ENCODE measurements around the gene CBLC.
"Not testable (repeated sequence)": the region's sequence is repeated elsewhere in the genome, so short reads cannot be mapped to it uniquely, and the experiment has no call there.

The CBLC gene

GRCh38 chr19:44811122-44811419 lies 33.4 kb downstream of the CBLC start:
- in situ Hi-C loops (cut with HindIII; ENCODE audit: low pct_ligation_motif_present, low pct_unique_long_range_greater_than_20kb, low sequenced_read_pairs), result no loop called here
- no peak for DNase-seq

- in situ Hi-C loops (cut with HindIII; ENCODE audit: low pct_ligation_motif_present, low pct_unique_long_range_greater_than_20kb, low sequenced_read_pairs), result no loop called here
- DNase-seq, result no peak
Measured at GRCh38 chr19:44812142-44812718, 34.5 kb downstream of the CBLC start.

GRCh38 chr19:44813070-44813840 lies 35.6 kb downstream of the CBLC start:
- DNase-seq, result no peak
- in situ Hi-C loops (cut with HindIII; ENCODE audit: low pct_ligation_motif_present, low pct_unique_long_range_greater_than_20kb, low sequenced_read_pairs), result no loop called here

GRCh38 chr19:44813841-44814470 lies 36.3 kb downstream of the CBLC start:
- in situ Hi-C loops (cut with HindIII; ENCODE audit: low pct_ligation_motif_present, low pct_unique_long_range_greater_than_20kb, low sequenced_read_pairs), result no loop called here
- DNase-seq, result no peak

- no peak for DNase-seq
- in situ Hi-C loops (cut with HindIII; ENCODE audit: low pct_ligation_motif_present, low pct_unique_long_range_greater_than_20kb, low sequenced_read_pairs), result no loop called here
Measured at GRCh38 chr19:44814517-44814916, 36.8 kb downstream of the CBLC start.

- no peak for DNase-seq
Measured at GRCh38 chr19:44816301-44816700, 38.6 kb downstream of the CBLC start.

GRCh38 chr19:44817725-44818465 lies 40.2 kb downstream of the CBLC start:
- no peak for DNase-seq
- in situ Hi-C loops (cut with HindIII; ENCODE audit: low pct_ligation_motif_present, low pct_unique_long_range_greater_than_20kb, low sequenced_read_pairs), result no loop called here

More at GRCh38 chr19:44816301-44816700, 38.6 kb downstream of the CBLC start:
- in situ Hi-C loops (cut with HindIII; ENCODE audit: low pct_ligation_motif_present, low pct_unique_long_range_greater_than_20kb, low sequenced_read_pairs), result no loop called here

- DNase-seq, result no peak
- in situ Hi-C loops (cut with HindIII; ENCODE audit: low pct_ligation_motif_present, low pct_unique_long_range_greater_than_20kb, low sequenced_read_pairs), result no loop called here
Measured at GRCh38 chr19:44818466-44819031, 40.9 kb downstream of the CBLC start.

GRCh38 chr19:44819246-44819832 lies 41.6 kb downstream of the CBLC start:
- no peak for DNase-seq

GRCh38 chr19:44820648-44821609 lies 43.2 kb downstream of the CBLC start:
- no peak for DNase-seq
- in situ Hi-C loops (cut with HindIII; ENCODE audit: low pct_ligation_motif_present, low pct_unique_long_range_greater_than_20kb, low sequenced_read_pairs), result no loop called here

More at GRCh38 chr19:44819246-44819832, 41.6 kb downstream of the CBLC start:
- in situ Hi-C loops (cut with HindIII; ENCODE audit: low pct_ligation_motif_present, low pct_unique_long_range_greater_than_20kb, low sequenced_read_pairs), result no loop called here

GRCh38 chr19:44822177-44822576 lies 44.5 kb downstream of the CBLC start:
- in situ Hi-C loops (cut with HindIII; ENCODE audit: low pct_ligation_motif_present, low pct_unique_long_range_greater_than_20kb, low sequenced_read_pairs), result no loop called here
- no peak for DNase-seq

GRCh38 chr19:44822670-44823372 lies 45.1 kb downstream of the CBLC start:
- in situ Hi-C loops (cut with HindIII; ENCODE audit: low pct_ligation_motif_present, low pct_unique_long_range_greater_than_20kb, low sequenced_read_pairs), result no loop called here
- DNase-seq, result no peak

- in situ Hi-C loops (cut with HindIII; ENCODE audit: low pct_ligation_motif_present, low pct_unique_long_range_greater_than_20kb, low sequenced_read_pairs), result no loop called here
- no peak for DNase-seq
Measured at GRCh38 chr19:44823373-44823698, 45.6 kb downstream of the CBLC start.

GRCh38 chr19:44824761-44825160 lies 47.1 kb downstream of the CBLC start:
- DNase-seq, result no peak
- in situ Hi-C loops (cut with HindIII; ENCODE audit: low pct_ligation_motif_present, low pct_unique_long_range_greater_than_20kb, low sequenced_read_pairs), result no loop called here

- DNase-seq; in situ Hi-C loops (cut with HindIII; ENCODE audit: low pct_ligation_motif_present, low pct_unique_long_range_greater_than_20kb, low sequenced_read_pairs): not testable (repeated sequence)
Measured at GRCh38 chr19:44832875-44833274, 55.2 kb downstream of the CBLC start.

GRCh38 chr19:44834399-44834798 lies 56.7 kb downstream of the CBLC start:
- DNase-seq; in situ Hi-C loops (cut with HindIII; ENCODE audit: low pct_ligation_motif_present, low pct_unique_long_range_greater_than_20kb, low sequenced_read_pairs): not testable (repeated sequence)

- no peak for DNase-seq
- in situ Hi-C loops (cut with HindIII; ENCODE audit: low pct_ligation_motif_present, low pct_unique_long_range_greater_than_20kb, low sequenced_read_pairs), result no loop called here
Measured at GRCh38 chr19:44839276-44839675, 61.6 kb downstream of the CBLC start.
